ENCODE measurements around the gene HBG1. TPM values are rescaled to one million over a fixed set of nuclear protein-coding genes. Genes with fewer than 3 reads are reported as not detected.
"Not testable (repeated sequence)": the region's sequence is repeated elsewhere in the genome, so short reads cannot be mapped to it uniquely, and the experiment has no call there.

HBG1 gene
- total and polyA plus RNA-seq, 2 donors (not counting 3 experiments of a cell fraction or from before 2014, with no cell fraction given): 0.72 TPM; not detected in 1

- Histone ChIP-seq H3K27me3 (ENCODE audit: control insufficient read depth in 2 of 2, insufficient read depth in 2 of 2, low read length in 2 of 2) (no peaks in the 10 kb centered on the region), H3K4me2 (ENCODE audit: insufficient read depth, low read length) (no peak overlapping the region), H3K27ac (ENCODE audit: insufficient read depth, low read depth, low read length) (no peak overlapping the region), H3K9me1 (replicated peaks; ENCODE audit: control insufficient read depth, extremely low read depth, insufficient read depth, low read length) (no peaks in the 10 kb centered on the region), H3K36me3 (ENCODE audit: control insufficient read depth in 2 of 2, extremely low read depth in 1 of 2, insufficient read depth in 2 of 2, low read length in 2 of 2) (no peaks in the 10 kb centered on the region), H3K4me1 (ENCODE audit: control insufficient read depth, extremely low read depth, insufficient read depth, low read length) (no peaks in the 10 kb centered on the region), H3K9ac (replicated peaks; ENCODE audit: extremely low read depth, insufficient read depth, low read length) (no peak overlapping the region), H3K79me2 (ENCODE audit: control insufficient read depth, insufficient read depth, low read length) (no peaks in the 10 kb centered on the region), H2AFZ (ENCODE audit: low read depth, low read length) (no peak overlapping the region), H3K4me3 (replicated peaks in 1 of 3; ENCODE audit: insufficient read depth in 1 of 3, low read depth in 1 of 3, low read length in 3 of 3) (no peak overlapping the region), H3K9me3 (replicated peaks; ENCODE audit: control insufficient read depth, insufficient read depth, low read length) (no peaks in the 10 kb centered on the region), H4K20me1 (replicated peaks; ENCODE audit: control insufficient read depth, extremely low read depth, insufficient read depth, low read length) (no peaks in the 10 kb centered on the region)
- FAIRE-seq (no peak), DNase-seq (ENCODE audit: low read depth, low spot score) (no peak)
- dilution Hi-C loops (cut with MboI; ENCODE audit: extremely low pct_ligation_motif_present, low sequenced_read_pairs): no loop called here
- CTCF ChIA-PET: no interaction called here
- intact Hi-C loops (cut with micrococcal nuclease): no loop called here
- BruUV-seq (replicated peaks): no TSS peak
- POLR2A ChIA-PET: no interaction called here
- no peak for TF ChIP-seq POLR2A (IDR thresholded peaks at IDR 0.05; ENCODE audit: low read depth, low read length)
Measured at GRCh38 chr11:5251746-5252145, 2.1 kb upstream of the HBG1 start.

DNA sequence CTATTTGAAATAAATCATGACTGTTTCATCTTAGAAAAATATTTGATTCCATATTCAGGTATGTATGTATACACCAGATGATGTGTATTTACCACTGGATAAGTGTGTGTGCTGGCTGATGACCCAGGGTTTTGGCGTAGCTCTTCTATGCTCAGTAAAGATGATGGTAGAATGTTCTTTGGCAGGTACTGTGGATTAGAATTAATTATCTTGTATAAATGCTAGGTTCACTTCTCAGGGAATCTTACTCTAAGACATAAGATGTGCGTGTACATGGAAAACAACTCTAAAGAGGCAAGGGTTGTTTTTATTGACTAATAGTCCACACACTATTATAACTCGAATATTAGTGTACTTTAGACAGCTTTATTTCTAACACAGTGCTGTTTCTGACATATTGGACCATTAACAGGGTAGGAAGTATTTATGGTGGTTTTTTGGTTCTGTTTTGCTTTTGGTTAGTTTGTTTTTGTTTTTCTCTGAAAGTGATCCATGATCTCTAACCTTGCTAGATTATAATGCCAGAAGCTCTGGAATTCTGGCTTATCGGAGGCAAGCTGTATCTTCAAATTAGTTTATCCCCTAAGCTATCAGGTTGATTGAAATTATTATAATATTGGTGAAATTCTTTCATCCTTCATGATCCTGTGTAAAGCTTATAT lies 1.0 kb upstream of the HBG1 start:
- no peaks in the 10 kb centered on the region for H3K4me1 ChIP-seq (ENCODE audit: control insufficient read depth, extremely low read depth, insufficient read depth, low read length)
- no peaks in the 10 kb centered on the region for H3K79me2 ChIP-seq (ENCODE audit: control insufficient read depth, insufficient read depth, low read length)
- intact Hi-C loops (cut with micrococcal nuclease) (no loop called here), dilution Hi-C loops (cut with MboI; ENCODE audit: extremely low pct_ligation_motif_present, low sequenced_read_pairs) (no loop called here)
- FAIRE-seq (no peak), DNase-seq (ENCODE audit: low read depth, low spot score) (no peak)
- H3K4me3 ChIP-seq (replicated peaks in 1 of 3; ENCODE audit: insufficient read depth in 1 of 3, low read depth in 1 of 3, low read length in 3 of 3): no peak overlapping the region
- no peaks in the 10 kb centered on the region for H4K20me1 ChIP-seq (replicated peaks; ENCODE audit: control insufficient read depth, extremely low read depth, insufficient read depth, low read length)
- no peaks in the 10 kb centered on the region for H3K9me3 ChIP-seq (replicated peaks; ENCODE audit: control insufficient read depth, insufficient read depth, low read length)
- TF ChIP-seq POLR2AphosphoS5 (IDR thresholded peaks at IDR 0.05; ENCODE audit: insufficient read depth, low read depth, low read length) (no peak), POLR2A (IDR thresholded peaks at IDR 0.05; ENCODE audit: low read depth, low read length) (no peak), GATA2 (IDR thresholded peaks at IDR 0.05; ENCODE audit: insufficient read depth, insufficient read length, low read depth, low read length) (no peak), JUN (IDR thresholded peaks at IDR 0.05; ENCODE audit: borderline replicate concordance, insufficient read depth, insufficient read length, low read depth) (no peak), FOS (IDR thresholded peaks at IDR 0.05; ENCODE audit: borderline replicate concordance, insufficient read depth, low read length) (no peak), EZH2 (IDR thresholded peaks at IDR 0.05; ENCODE audit: borderline replicate concordance, low read depth, low read length, severe bottlenecking) (no peak), MAX (IDR thresholded peaks at IDR 0.05; ENCODE audit: insufficient read depth, insufficient read length) (no peak), MYC (IDR thresholded peaks at IDR 0.05; ENCODE audit: low read depth, low read length) (no peak)
- TF ChIP-seq, protein P1, sequence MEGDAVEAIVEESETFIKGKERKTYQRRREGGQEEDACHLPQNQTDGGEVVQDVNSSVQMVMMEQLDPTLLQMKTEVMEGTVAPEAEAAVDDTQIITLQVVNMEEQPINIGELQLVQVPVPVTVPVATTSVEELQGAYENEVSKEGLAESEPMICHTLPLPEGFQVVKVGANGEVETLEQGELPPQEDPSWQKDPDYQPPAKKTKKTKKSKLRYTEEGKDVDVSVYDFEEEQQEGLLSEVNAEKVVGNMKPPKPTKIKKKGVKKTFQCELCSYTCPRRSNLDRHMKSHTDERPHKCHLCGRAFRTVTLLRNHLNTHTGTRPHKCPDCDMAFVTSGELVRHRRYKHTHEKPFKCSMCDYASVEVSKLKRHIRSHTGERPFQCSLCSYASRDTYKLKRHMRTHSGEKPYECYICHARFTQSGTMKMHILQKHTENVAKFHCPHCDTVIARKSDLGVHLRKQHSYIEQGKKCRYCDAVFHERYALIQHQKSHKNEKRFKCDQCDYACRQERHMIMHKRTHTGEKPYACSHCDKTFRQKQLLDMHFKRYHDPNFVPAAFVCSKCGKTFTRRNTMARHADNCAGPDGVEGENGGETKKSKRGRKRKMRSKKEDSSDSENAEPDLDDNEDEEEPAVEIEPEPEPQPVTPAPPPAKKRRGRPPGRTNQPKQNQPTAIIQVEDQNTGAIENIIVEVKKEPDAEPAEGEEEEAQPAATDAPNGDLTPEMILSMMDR (IDR thresholded peaks at IDR 0.05; ENCODE audit: extremely low read depth in 1 of 2, insufficient read depth in 1 of 2, low read depth in 1 of 2, low read length in 2 of 2): no peak
- no TSS peak for BruUV-seq (replicated peaks)
- no peak overlapping the region for H3K27ac ChIP-seq (ENCODE audit: insufficient read depth, low read depth, low read length)
- H3K27me3 ChIP-seq (ENCODE audit: control insufficient read depth in 2 of 2, insufficient read depth in 2 of 2, low read length in 2 of 2): no peaks in the 10 kb centered on the region
- no peaks in the 10 kb centered on the region for H3K36me3 ChIP-seq (ENCODE audit: control insufficient read depth in 2 of 2, extremely low read depth in 1 of 2, insufficient read depth in 2 of 2, low read length in 2 of 2)
- no peak overlapping the region for H3K9ac ChIP-seq (replicated peaks; ENCODE audit: extremely low read depth, insufficient read depth, low read length)
- CTCF ChIA-PET: no interaction called here
- no peak overlapping the region for H3K4me2 ChIP-seq (ENCODE audit: insufficient read depth, low read length)
- POLR2A ChIA-PET: no interaction called here
- no peaks in the 10 kb centered on the region for H3K9me1 ChIP-seq (replicated peaks; ENCODE audit: control insufficient read depth, extremely low read depth, insufficient read depth, low read length)
- H2AFZ ChIP-seq (ENCODE audit: low read depth, low read length): no peak overlapping the region

DNA sequence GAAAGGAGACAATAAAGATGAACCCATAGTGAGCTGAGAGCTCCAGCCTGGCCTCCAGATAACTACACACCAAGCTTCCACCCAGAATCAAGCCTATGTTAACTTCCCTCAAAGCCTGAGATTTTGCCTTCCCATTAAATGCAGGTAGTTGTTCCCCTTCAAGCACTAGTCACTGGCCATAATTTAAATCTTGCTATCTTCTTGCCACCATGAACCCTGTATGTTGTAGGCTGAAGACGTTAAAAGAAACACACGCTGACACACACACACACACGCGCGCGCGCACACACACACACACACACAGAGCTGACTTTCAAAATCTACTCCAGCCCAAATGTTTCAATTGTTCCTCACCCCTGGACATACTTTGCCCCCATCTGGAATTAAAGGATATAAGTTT lies 1.2 kb downstream of the HBG1 start:
- H3K79me2 ChIP-seq (ENCODE audit: control insufficient read depth, insufficient read depth, low read length); H3K4me3 ChIP-seq (replicated peaks in 1 of 3; ENCODE audit: insufficient read depth in 1 of 3, low read depth in 1 of 3, low read length in 3 of 3); intact Hi-C loops (cut with micrococcal nuclease); H3K36me3 ChIP-seq (ENCODE audit: control insufficient read depth in 2 of 2, extremely low read depth in 1 of 2, insufficient read depth in 2 of 2, low read length in 2 of 2); H3K9me3 ChIP-seq (replicated peaks; ENCODE audit: control insufficient read depth, insufficient read depth, low read length); H3K9me1 ChIP-seq (replicated peaks; ENCODE audit: control insufficient read depth, extremely low read depth, insufficient read depth, low read length); CTCF ChIA-PET; H3K27me3 ChIP-seq (ENCODE audit: control insufficient read depth in 2 of 2, insufficient read depth in 2 of 2, low read length in 2 of 2); dilution Hi-C loops (cut with MboI; ENCODE audit: extremely low pct_ligation_motif_present, low sequenced_read_pairs); H3K27ac ChIP-seq (ENCODE audit: insufficient read depth, low read depth, low read length); DNase-seq (ENCODE audit: low read depth, low spot score); POLR2A ChIA-PET; H3K9ac ChIP-seq (replicated peaks; ENCODE audit: extremely low read depth, insufficient read depth, low read length); FAIRE-seq; BruUV-seq (replicated peaks); H4K20me1 ChIP-seq (replicated peaks; ENCODE audit: control insufficient read depth, extremely low read depth, insufficient read depth, low read length); H3K4me1 ChIP-seq (ENCODE audit: control insufficient read depth, extremely low read depth, insufficient read depth, low read length); H2AFZ ChIP-seq (ENCODE audit: low read depth, low read length); H3K4me2 ChIP-seq (ENCODE audit: insufficient read depth, low read length): not testable (repeated sequence)

Measured in endothelial cell of umbilical vein (primary cell).